ENCODE measurements around the gene LPAR1. TPM values are rescaled to one million over a fixed set of nuclear protein-coding genes. Genes with fewer than 3 reads are reported as not detected.

Gene LPAR1
- total RNA-seq, 1 experiment from 2014 or later = 0.21 TPM

GRCh38 chr9:110932863-110933262 lies 105.4 kb downstream of the LPAR1 start:
- no TSS peak for BruUV-seq (replicated peaks)
- POLR2A ChIA-PET = no interaction called here
- Mint-ChIP-seq H3K4me3 (ENCODE audit: unreplicated experiment) (no peak overlapping the region), H3K27ac (ENCODE audit: low read depth, unreplicated experiment) (no peak overlapping the region), H3K4me1 (ENCODE audit: insufficient read depth, unreplicated experiment) (peaks cover 4% of the 10 kb centered on the region), H3K36me3 (ENCODE audit: insufficient read depth, unreplicated experiment) (no peaks in the 10 kb centered on the region), H3K27me3 (ENCODE audit: insufficient read depth, unreplicated experiment) (no peaks in the 10 kb centered on the region), H3K9me3 (ENCODE audit: unreplicated experiment) (no peaks in the 10 kb centered on the region)
- intact Hi-C loops (cut with micrococcal nuclease) = no loop called here
- no peak for DNase-seq (ENCODE audit: unreplicated experiment)
- TF ChIP-seq CTCF (IDR thresholded peaks at IDR 0.05; ENCODE audit: unreplicated experiment) = no peak
- CTCF ChIA-PET = interaction anchor here (0.7 kb wide), 1 partner anchor 189 kb away, joined by 3 read pairs; no protein-coding TSS in a partner anchor

- CTCF ChIA-PET = interaction anchor here (0.6 to 0.7 kb wide), 2 partner anchors 216 to 226 kb away, joined by 4 read pairs; no protein-coding TSS in a partner anchor
These were observed 109.7 kb downstream of the LPAR1 start for GRCh38 chr9:110928599-110928998.

GRCh38 chr9:110926828-110927487 lies 111.3 kb downstream of the LPAR1 start:
- Mint-ChIP-seq H3K4me3 (ENCODE audit: unreplicated experiment) (no peak overlapping the region), H3K27me3 (ENCODE audit: insufficient read depth, unreplicated experiment) (no peaks in the 10 kb centered on the region), H3K9me3 (ENCODE audit: unreplicated experiment) (no peaks in the 10 kb centered on the region), H3K27ac (ENCODE audit: low read depth, unreplicated experiment) (no peak overlapping the region), H3K36me3 (ENCODE audit: insufficient read depth, unreplicated experiment) (no peaks in the 10 kb centered on the region), H3K4me1 (ENCODE audit: insufficient read depth, unreplicated experiment) (peaks cover 4% of the 10 kb centered on the region)
- POLR2A ChIA-PET = no interaction called here
- TF ChIP-seq CTCF (IDR thresholded peaks at IDR 0.05; ENCODE audit: unreplicated experiment) = no peak
- no TSS peak for BruUV-seq (replicated peaks)
- intact Hi-C loops (cut with micrococcal nuclease) = no loop called here
- DNase-seq (ENCODE audit: unreplicated experiment) = no peak
- CTCF ChIA-PET = interaction anchor here (0.6 kb wide), 1 partner anchor 619 kb away, joined by 4 read pairs; no protein-coding TSS in a partner anchor

More at GRCh38 chr9:110928599-110928998, 109.7 kb downstream of the LPAR1 start:
- Mint-ChIP-seq H3K27me3 (ENCODE audit: insufficient read depth, unreplicated experiment) (no peaks in the 10 kb centered on the region), H3K27ac (ENCODE audit: low read depth, unreplicated experiment) (no peak overlapping the region), H3K9me3 (ENCODE audit: unreplicated experiment) (no peaks in the 10 kb centered on the region), H3K4me3 (ENCODE audit: unreplicated experiment) (no peak overlapping the region), H3K4me1 (ENCODE audit: insufficient read depth, unreplicated experiment) (peaks cover 4% of the 10 kb centered on the region), H3K36me3 (ENCODE audit: insufficient read depth, unreplicated experiment) (no peaks in the 10 kb centered on the region)
- DNase-seq (ENCODE audit: unreplicated experiment) = no peak
- no TSS peak for BruUV-seq (replicated peaks)
- POLR2A ChIA-PET = no interaction called here
- no peak for TF ChIP-seq CTCF (IDR thresholded peaks at IDR 0.05; ENCODE audit: unreplicated experiment)
- intact Hi-C loops (cut with micrococcal nuclease) = no loop called here

- BruUV-seq (replicated peaks) = no TSS peak
- DNase-seq (ENCODE audit: unreplicated experiment) = no peak
- Mint-ChIP-seq H3K4me1 (ENCODE audit: insufficient read depth, unreplicated experiment) (peaks cover 18% of the 10 kb centered on the region), H3K36me3 (ENCODE audit: insufficient read depth, unreplicated experiment) (no peaks in the 10 kb centered on the region), H3K4me3 (ENCODE audit: unreplicated experiment) (no peak overlapping the region), H3K27ac (ENCODE audit: low read depth, unreplicated experiment) (no peak overlapping the region), H3K27me3 (ENCODE audit: insufficient read depth, unreplicated experiment) (no peaks in the 10 kb centered on the region), H3K9me3 (ENCODE audit: unreplicated experiment) (no peaks in the 10 kb centered on the region)
- TF ChIP-seq CTCF (IDR thresholded peaks at IDR 0.05; ENCODE audit: unreplicated experiment) = no peak
- intact Hi-C loops (cut with micrococcal nuclease) = no loop called here
- ChIA-PET CTCF (no interaction called here), POLR2A (no interaction called here)
These were observed 114.7 kb downstream of the LPAR1 start for GRCh38 chr9:110923601-110924000.
